Testis (tissue), 2 donors: ENCODE data around the gene ZNF429.

Experiments
- POLR2A ChIP-seq: fragments of 450-650 bp; IDR thresholded peaks from one replicate; pipeline ENCODE4 v1.6.1; 2017; ENCODE audit warnings: antibody characterized with exemption, mild to moderate bottlenecking, moderate library complexity
- TF ChIP-seq, protein P1 (sequence below), 3 experiments: fragments of 450-650 bp in 2 of 3; fragments of 200-600 bp in 1 of 3; sonication (generic) in 1 of 3; IDR thresholded peaks; one replicate each; pipeline ENCODE4 v1.5.1; 2016 to 2019; ENCODE audit warnings: antibody characterized with exemption in 3 of 3, mild to moderate bottlenecking in 2 of 3, moderate library complexity in 1 of 3

DNA sequence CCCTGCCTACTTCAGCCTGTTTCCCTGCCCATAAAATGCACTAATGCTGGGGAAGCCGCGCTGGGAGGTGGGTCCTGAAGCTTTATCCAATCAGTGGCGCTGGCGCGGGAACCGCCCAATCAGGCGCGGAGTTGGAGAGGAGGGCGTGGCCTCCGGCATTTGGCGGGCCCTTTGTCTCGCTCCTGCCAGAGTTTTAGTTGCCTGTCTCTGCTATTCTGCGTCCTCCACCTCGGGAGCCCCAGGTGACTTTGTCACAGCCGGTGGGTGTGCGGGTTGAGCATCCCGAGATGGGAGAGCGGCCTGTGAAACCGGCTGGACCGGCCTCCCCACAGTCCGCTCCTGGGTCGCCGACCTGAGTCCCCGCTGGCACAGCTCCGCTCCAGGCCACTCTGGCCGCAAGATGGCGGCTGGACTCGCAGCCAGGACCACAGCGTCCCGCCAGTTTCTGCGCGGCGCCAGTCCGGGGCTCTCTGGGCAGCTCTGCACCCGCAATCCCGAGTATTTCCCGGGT lies 30.7 kb upstream of the ZNF429 start:
- TF ChIP-seq, protein P1, sequence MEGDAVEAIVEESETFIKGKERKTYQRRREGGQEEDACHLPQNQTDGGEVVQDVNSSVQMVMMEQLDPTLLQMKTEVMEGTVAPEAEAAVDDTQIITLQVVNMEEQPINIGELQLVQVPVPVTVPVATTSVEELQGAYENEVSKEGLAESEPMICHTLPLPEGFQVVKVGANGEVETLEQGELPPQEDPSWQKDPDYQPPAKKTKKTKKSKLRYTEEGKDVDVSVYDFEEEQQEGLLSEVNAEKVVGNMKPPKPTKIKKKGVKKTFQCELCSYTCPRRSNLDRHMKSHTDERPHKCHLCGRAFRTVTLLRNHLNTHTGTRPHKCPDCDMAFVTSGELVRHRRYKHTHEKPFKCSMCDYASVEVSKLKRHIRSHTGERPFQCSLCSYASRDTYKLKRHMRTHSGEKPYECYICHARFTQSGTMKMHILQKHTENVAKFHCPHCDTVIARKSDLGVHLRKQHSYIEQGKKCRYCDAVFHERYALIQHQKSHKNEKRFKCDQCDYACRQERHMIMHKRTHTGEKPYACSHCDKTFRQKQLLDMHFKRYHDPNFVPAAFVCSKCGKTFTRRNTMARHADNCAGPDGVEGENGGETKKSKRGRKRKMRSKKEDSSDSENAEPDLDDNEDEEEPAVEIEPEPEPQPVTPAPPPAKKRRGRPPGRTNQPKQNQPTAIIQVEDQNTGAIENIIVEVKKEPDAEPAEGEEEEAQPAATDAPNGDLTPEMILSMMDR (IDR thresholded peaks at IDR 0.05) = no peak
- TF ChIP-seq POLR2A = no peak
